ENCODE results near the gene COQ10B.

The COQ10B gene

GRCh38 chr2:197497326-197497725, 44.0 kb downstream of the COQ10B start:
- no peak overlapping the region; the same call in 1 of the 2 replicates for H3K4me3 ChIP-seq (ENCODE audit: low read depth, low read length)
- no peak for TF ChIP-seq CTCF (IDR thresholded peaks at IDR 0.05; ENCODE audit: low read depth, low read length)

- peak overlapping the region; percentile 92 for H3K4me3 ChIP-seq (ENCODE audit: low read depth, low read length)
- TF ChIP-seq CTCF (IDR thresholded peaks at IDR 0.05; ENCODE audit: low read depth, low read length): no peak
Observed at GRCh38 chr2:197498235-197498936, 45.0 kb downstream of the COQ10B start.

- no peak for TF ChIP-seq CTCF (IDR thresholded peaks at IDR 0.05; ENCODE audit: low read depth, low read length)
Observed at GRCh38 chr2:197498937-197499593, 45.7 kb downstream of the COQ10B start.

GRCh38 chr2:197499594-197500502, 46.5 kb downstream of the COQ10B start, which contains the start of the genes HSPD1 and HSPE1:
TSS of gene HSPD1 (minus strand) at chr2:197499840. CDS start at chr2:197498848, 992 bp downstream.
TSS of gene HSPE1 (plus strand) at chr2:197500379. CDS start at chr2:197500437, 58 bp downstream.
- H3K4me3 ChIP-seq (ENCODE audit: low read depth, low read length): peak within 1 kb of the TSS; percentile 92
- no peak for TF ChIP-seq CTCF (IDR thresholded peaks at IDR 0.05; ENCODE audit: low read depth, low read length)

More at GRCh38 chr2:197498937-197499593, 45.7 kb downstream of the COQ10B start:
- H3K4me3 ChIP-seq (ENCODE audit: low read depth, low read length): peak overlapping the region; percentile 92

GRCh38 chr2:197500503-197501131, 47.3 kb downstream of the COQ10B start:
- H3K4me3 ChIP-seq (ENCODE audit: low read depth, low read length): peak overlapping the region; percentile 92
- TF ChIP-seq CTCF (IDR thresholded peaks at IDR 0.05; ENCODE audit: low read depth, low read length): no peak

- no peak for TF ChIP-seq CTCF (IDR thresholded peaks at IDR 0.05; ENCODE audit: low read depth, low read length)
- no peak overlapping the region for H3K4me3 ChIP-seq (ENCODE audit: low read depth, low read length)
Observed at GRCh38 chr2:197502201-197502600, 48.8 kb downstream of the COQ10B start.
